HG03565 (cell line): ENCODE data around the gene ARID1B.

ENCODE experiments used
- ATAC-seq: cut with Tn5 transposase; IDR thresholded peaks from one replicate; pipeline ENCODE4 v1.9.1; 2021; ENCODE audit warnings: mild to moderate bottlenecking, moderate library complexity; ENCODE audit not compliant: unreplicated experiment

Gene ARID1B

DNA sequence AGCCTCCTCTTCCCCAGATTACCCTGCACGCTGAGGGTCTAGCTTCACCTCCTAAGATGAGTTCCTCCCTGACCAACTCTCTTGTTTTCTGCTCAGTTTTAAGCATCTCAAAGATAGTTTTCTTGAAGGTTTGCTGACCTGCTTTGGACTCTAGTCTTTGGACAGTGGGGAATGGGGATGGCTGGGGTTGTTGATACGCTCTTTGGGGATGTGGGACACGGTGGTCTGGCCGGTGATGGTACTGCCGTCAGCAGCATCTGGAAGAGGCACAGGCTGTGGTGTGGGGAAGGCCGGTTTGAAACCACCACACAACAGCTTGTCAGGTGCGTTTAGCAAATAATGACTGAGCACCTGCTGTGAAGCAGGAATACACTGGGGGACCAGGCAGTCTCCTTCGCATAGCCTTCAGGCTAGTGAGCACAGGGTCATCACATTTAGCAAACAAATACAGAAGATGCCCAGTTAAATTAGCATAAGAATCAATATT, 452.0 kb downstream of the ARID1B start:
- ATAC-seq, result no peak

DNA sequence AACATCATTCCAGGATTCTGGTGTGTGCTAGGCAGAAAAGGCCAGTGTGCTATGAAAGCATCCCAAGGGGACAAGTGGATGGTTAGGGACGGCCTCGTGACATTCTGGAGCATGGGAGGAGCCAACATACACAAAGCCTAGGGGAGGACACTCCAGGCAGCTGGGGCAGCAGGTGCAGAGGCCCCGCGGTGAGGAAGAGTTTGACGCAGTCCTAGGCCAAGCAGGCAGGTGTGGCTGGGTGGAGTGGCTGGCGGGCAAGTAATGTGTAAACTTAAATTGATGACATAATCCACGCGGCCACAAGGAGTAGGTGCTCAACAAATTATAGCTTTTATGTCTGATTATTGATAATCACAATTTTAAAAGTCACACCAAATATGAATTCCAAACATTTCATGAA, 452.5 kb downstream of the ARID1B start:
- no peak for ATAC-seq

DNA sequence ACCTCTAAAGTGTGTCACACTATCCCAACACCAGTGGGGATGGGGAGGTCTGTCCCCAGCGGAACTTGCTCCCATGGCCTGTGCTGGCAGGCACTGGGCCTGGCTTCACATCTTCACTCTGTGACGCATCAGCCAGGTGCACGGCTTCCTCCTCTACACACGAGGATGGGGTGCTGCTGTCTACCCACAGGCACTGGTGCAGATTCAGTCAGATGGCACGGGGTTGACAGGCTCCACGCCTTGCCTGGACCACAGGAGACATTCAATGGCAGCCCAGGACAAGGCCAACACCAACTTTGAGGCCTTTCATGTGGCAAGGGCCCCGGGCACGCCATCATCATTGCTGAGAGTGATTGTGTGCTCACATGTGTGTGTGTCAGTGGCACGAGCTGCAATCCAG, 453.7 kb downstream of the ARID1B start:
- ATAC-seq, result no peak

DNA sequence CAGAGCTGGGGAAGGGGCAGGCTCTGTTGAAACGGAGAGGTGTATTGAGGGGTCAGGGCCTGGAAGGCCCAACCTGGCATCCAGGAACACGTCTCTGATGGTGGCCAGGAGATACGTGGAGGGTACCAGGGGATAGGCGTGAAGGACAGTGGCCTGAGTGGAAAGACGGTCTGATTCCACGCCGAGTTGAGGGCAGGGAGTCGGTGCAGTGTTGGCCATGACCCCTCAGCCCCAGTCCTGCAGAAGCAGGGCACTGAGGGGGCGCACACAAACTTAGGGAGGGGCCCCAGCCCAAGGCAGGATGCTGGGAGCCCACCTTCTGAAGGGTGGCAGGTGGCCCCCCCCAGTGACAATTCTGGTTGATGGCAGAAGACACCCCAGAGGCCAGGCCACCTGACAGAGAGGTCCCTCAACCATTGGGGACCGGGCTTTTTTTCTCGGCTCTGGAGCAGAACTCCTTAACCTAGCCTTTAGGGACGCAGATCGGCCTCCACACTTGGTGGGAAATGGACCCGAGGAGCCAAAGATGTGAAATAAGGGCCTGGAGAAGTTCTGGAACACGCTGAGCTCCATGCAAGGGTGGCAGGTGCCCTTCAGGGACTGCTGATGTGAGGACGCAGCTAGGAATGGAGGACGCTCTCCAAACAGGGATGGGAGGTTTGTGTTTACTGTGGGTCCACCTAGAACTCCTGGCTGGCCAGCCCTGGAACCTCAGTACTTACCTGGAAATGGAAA, 455.1 kb downstream of the ARID1B start:
- no peak for ATAC-seq

DNA sequence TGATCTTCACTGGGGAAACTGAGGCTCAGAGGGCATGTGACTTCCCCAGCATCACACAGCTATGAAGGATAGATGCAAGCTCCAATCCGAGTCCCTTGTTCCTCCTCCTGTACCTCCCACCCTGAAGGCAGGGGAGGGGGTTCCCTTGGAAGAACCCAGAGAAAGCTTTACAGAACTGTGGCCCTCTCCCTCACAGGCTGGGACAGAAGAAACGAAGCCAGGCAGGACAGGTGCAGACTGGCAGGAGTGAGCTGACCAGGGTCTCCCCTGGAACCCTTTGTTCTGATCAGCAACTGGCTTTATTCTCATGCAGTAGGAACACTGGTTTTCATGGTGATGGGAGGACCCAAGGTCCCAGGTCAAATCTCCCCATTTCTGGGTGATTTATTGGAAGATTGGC, 456.0 kb downstream of the ARID1B start:
- ATAC-seq, result no peak

DNA sequence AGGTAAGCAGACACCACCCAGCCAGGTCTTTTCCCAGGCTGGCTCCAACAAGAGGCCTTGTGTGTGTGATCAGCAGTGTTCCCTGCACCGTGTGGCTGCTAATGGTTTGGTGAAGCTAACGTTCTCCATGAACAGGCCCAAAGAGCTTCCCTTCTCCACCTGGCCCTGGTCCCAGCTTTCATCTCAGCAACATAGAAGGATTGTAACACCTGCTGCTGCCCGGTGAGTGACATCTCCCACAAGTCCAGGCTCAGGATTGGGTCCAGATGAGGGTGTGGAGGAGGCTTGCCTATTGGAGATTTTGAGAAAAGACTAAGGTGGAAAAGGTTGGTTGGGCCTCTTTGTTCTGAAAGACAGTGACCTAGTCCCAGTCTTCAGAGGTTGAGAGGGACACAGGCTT, 456.5 kb downstream of the ARID1B start:
- ATAC-seq, result no peak

DNA sequence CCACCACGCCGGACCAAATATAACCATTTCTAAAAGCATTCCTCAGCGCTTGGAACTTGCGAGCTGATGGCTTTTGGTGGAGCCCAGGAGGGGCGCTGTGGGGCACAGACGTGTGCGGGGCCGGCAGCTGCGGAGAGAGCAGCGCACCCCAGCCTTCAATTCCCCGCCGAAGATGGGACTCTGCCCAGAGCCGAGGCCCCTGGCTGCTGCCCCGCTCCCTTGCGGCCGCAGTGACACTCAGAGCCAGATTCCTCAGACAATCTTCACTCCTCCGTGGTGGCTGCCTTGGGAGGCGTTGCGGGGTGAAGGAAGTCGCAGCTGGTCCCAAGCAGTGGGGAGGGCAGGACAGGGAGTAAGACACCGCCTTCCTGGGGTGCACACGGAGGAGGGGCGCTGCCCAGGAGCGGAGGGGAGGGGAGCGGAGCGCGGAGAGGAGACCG, 458.4 kb downstream of the ARID1B start:
- ATAC-seq, result no peak

DNA sequence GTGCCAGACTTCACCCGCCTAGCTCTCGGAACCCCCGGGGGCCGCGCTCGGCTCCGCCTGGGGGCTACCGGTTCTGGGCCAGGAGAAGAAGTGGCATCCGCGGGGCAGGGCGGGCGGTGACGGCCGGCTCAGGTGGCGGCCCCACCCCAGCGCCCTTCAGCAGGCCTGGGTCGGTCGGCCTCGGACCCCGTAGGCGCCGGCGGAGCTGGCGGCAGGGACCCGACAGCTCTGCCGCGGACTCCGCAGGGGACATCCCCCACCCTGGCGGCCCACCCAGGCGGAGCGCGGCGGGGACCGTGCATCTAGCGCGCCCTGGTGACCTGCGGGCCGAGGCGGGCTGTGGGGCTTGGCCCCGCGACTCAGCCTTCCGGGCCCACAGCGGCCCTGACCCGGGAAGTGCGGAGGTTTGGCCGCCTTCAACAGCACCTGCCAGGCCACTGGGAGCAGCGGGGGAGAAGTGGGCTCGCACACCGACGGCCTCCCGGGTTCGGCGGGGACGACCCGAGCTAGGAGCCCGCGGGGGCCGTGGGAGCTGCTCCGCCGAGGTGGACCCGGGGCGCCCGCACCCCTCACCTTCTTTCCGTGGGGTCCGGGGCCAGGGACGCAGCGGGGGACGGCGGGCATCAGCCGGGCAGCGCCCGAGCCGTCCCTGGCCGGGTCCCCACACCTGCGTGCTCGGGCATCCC, 459.0 kb downstream of the ARID1B start:
- no peak for ATAC-seq

DNA sequence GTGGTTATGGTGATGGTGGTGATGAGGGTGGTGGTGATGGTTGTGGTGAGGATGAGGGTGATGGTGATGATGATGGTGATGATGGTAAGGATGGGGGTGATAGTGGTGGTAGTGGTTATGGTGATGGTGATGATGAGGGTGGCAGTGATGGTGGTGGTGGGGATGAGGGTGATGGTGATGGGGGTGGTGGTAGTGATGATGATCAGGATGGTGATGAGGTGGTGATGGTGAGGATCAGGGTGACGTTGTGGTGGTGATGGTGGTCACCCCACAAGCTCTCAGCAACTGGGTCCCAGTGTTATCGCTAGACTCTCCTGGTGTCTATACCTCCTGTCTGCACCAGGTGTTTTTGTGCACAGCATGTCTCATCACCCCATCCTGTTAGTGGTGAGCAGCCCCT, 461.2 kb downstream of the ARID1B start:
- no peak for ATAC-seq

DNA sequence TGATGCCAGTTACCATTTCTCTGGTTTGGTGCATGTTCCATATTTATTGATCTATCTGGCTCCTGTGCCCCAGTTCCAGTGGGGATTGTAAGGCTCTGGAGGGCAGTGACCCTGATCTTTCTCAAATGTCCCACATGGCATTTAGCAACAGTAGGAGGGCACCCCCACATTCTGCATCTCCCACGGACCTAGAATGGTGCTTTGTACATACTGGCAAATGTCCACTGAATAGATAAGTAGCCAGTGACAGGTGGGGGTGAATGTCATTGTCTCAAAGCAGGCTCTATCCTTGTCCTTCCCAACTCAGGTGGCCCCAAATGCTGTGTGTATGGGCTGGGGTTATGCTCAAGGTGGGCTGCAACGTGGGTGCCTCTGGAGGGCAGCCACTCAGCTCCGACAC, 462.0 kb downstream of the ARID1B start:
- ATAC-seq, result no peak

DNA sequence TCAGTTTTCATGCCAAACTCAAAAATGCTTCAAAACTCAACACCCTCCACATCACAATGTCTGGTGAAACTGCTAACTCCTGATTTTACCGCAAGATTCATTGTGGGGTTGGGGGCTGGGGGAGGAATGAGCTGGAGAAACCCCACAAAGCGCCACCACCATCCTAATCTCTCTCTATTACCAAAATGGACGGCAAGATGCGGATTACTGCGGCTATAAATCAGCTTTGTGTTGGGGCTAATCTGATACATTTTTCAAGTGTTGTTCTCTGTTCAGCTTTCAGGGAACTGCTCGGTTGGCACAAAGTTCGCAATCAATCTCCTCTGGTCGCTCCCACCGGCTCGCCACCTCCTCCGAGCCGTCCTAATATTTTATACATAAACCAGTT, 462.5 kb downstream of the ARID1B start:
- no peak for ATAC-seq

DNA sequence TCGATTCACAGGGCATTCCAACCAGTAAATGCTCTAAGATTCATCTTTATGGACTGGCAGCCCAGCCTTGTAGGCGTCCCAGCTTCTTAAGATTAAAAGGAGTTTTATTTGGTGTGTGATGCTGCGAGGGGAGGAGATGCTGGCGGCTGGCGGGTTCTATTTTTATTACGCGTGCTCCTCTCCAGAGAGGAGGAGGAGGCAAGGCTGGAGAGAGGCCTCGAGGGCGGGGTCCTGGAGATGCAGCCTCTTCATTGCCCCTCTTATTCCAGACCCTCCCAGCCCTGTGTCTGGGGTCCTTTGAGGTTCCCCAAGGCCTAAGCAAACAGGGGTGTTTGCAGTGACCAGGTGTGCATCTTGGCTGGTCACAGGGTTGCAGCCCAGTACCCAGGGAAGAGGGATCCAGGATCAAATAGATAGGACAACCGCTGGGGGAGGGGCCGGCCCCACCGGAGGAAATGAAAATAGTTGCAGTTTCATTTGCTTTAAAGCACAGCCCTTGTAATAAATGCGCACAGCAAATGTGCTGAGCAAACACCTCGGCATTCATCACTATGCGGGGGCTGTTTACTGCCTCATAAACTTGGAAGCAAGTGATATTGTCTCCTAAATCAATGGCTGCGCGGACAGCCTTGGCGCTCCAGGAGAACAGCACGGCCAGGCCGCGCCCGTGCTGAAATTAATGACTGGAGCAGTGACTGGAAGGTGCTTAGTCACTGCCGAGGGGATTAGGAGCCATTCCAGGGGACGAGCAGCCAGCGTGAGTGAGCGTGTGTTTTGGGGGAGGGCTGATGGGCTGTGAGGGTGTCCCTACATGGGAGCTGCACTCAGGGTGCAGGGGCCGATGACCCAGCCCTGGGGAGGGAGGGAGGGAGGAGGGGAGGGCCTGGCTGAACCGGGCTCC, 463.1 kb downstream of the ARID1B start:
- no peak for ATAC-seq

DNA sequence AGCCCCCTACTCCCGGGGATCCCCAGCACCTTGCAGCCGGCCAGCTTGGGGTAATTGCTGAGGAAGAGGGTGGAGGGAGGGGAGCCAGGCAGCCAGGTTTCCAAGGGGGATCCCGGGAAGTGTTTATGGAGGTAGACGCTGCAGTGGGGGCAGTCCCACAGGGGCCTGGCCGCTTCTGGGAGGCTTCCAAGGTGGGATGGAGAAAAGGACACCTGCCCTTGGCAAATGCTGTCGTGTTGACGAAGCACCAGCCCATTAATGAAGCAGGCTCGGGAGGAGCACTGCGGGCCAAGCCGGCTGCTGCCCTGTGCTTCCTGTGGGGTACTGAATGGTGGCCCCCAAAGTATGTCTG, 463.8 kb downstream of the ARID1B start:
- no peak for ATAC-seq

DNA sequence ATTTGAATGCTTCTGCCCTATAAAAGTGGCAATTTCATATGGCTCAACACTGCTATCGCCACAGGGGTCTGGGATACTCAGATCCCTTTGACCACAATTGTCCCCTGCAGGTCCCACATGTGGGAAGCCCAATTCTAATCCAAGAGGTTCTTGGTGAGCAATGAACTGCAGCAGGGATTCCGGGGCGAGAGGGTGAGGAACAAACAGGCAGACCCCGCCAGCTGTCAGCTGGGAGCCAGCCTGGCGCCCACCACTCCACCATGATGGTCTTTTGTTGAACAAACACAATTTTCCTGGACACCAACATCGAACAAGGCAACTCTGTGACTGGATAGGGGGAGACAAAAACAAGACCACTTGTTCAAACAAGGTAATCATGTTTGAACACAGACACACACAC, 465.6 kb downstream of the ARID1B start:
- ATAC-seq, result no peak

DNA sequence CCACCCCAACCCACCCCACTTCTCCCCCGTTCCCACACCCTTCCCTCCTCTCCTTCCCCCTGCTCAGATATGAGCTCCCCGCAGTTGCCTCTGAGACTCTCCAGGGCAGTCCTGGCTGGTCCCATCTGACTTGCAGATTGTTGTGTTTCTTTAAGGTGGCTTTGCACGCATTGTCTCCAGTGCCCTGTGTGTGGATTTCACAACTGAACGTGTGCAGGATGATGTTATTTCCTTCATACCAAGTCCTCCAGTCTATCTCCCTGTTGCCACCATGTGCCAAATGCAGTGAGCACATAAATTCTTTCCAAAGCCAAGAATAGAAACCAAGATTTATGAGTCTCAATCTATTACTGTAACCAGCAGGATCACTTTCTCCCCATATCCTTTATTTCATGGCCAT, 467.0 kb downstream of the ARID1B start:
- no peak for ATAC-seq

DNA sequence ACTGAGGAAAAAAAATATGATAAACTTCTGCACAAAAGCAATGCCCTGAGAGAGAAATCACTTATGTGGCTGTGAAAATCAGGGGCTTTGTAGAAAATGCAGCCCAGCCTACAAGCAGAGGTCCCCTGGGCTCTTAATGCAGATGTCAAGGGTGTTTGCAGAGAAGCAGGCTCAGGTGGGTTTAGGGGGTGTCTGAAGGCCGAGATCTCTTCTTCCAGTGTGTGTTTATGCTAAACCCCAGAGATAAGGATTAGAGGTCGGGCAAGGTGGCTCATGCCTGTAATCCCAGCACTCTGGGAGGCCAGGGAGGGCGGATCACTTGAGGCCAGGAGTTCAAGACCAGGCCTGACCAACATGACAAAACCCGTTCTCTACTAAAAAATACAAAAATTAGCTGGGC, 467.6 kb downstream of the ARID1B start:
- ATAC-seq, result no peak

DNA sequence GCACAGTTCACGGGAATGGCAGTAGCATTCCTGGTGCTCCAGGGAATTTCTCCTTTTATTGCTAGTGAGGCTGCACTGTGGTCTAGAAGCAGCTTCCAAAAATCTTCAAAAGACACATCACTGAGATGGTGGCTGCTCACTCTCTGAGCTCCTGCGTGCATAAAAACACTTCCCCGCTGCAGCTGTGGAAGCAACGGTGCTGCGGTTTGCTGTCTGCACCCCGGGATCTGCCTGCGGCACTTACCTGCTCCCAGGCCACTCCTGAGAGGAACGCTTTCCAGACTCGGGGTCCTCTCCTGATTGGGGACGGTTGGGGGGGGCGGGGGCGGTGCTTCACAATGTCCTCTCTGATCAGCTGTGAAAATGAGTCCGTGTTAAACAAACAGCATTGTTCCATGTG, 468.3 kb downstream of the ARID1B start:
- no peak for ATAC-seq

DNA sequence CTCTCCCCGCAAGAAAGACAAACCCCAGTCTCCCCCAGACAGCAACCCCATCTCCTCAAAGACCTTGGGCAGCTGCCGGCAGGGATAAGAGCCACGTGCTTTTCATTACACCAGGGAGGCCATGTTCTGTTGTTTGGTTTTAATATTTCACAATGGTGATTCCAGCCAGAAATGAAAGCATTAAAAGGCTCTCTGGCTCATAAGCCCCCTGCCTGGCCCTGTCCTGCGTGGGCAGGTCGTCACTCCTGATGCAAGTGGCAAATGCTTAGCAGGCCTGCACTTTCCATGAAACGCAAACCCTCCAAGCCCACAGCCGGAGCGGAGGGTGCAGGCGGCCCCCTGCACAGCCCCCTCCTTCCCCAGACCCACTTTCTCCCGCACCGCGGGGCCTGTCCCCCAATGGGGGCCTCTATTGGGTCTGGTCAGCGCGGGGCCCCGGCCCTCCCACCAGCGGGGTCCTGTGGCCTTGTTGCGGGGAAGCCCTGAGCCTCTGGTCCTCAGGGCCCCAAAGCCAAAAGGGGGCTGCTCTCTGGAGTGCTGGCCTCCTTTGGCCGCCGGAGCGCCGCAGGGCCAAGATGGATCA, 469.0 kb downstream of the ARID1B start:
- ATAC-seq, result no peak

DNA sequence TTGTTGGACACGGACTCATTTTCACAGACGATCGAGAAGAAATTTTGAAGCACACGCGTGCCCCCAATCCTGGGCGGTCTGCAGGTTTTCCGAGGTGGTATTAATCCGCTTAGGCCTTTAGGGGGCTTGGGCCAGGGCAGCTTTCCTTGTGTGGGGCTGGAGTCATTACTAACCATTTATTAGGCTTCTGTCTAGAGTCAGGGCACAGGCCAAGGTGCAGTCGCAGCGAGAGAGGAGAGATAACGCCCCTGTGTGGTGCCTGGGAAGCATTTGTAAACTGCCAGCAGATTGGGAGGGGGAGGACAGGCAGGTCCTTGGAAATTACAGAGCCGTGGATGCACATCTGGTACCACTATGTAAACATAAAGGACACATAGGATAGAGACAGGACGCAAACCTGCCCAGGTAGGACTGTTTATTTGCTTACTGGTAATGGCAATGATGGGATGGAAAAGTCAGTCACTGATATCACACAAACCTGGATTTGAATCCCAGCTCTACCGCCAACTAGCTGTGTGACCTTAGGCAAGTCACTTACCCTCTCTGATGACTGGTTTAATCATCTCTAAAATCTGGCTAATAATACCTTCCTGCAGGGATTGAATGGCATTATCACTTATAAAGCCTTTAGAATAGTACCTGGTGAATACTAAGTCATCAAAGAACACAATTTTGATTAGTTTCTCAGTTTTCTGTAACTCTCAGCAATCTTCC, 469.8 kb downstream of the ARID1B start:
- no peak for ATAC-seq

DNA sequence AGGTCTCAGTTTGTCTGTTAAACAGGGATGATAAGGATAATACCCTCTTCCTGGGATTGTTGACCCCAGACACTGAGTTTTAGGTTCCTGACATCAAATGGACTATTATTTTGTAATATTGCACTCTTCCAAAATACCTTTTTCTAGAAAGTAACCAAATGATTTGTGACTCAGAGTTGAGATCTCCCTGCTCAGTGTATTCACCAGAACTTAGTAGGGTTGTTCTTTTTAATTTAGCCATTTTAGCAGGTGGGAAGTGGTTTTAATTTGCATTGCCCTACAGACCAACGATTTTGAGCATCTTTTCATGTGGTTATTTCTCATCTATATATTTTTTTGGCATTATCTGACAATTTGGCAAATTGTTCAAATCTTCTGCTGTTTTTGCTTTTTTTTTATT, 471.1 kb downstream of the ARID1B start:
- no peak for ATAC-seq

DNA sequence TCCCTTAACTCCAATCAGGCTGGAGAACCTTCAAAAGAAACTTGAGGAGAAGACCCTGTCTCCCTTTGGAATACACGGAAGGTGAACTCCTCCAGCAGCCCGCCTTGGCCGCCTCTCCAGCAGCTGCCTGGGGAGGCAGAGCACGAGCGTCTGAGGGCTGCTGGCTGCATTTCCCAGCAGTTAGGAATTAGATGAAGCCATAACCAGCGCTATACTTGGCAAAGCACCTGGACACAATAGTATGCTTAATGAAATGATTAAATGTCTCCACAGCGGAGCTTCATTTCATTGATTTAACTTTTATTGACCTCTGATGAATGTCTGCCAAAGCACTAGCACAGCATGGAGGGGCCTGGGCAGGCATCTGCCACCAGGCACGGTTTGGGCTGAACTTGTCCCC, 472.6 kb downstream of the ARID1B start:
- no peak for ATAC-seq
